HG03064 (cell line): ENCODE data around the gene C11orf42.
"Not testable (repeated sequence)": the region's sequence is repeated elsewhere in the genome, so short reads cannot be mapped to it uniquely, and the experiment has no call there.

Source experiments
- ATAC-seq: cut with Tn5 transposase; IDR thresholded peaks from one replicate; pipeline ENCODE4 v1.9.1; 2021; ENCODE audit warnings: low read depth; ENCODE audit not compliant: unreplicated experiment

C11orf42 gene

DNA sequence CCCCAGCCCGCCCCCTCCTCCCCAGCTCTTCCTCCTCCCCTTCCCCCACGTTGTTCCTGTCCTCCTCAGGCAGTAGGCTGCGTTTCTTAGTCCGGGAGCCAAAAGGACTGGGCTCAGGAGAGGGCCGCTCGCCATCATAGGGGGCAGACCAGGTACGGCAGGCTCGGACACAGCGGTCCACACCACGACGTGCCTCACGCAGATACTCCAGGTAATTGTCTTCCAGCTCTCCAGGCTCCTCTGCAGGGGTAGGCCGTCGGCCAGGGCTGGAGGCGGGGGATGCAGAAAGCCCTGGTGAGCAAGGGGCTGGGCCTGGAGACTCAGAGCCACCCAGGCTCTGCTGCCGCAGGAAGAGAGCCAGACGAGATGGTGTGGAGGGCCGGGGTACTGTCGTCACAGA is 12.4 kb downstream of the C11orf42 start:
- ATAC-seq = no peak

DNA sequence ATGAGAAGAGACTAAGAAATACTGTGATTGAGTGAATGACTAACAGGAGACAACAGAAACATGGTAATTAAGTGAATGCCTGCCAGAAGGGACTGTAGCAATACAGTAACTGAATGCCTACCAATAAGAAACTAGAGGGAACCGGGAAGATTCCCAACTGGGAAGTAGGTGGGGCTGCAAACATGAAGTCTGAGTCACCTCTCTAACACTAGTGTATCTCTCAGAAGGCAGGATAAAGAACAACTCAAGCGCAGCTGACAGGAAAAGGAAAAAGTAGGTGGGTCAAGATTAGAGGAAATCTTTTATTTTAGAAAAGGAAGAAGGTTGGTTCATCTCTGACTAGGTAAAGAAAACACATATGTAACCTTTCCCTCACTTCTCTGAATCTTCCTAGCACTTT is 14.0 kb downstream of the C11orf42 start:
- no peak for ATAC-seq

DNA sequence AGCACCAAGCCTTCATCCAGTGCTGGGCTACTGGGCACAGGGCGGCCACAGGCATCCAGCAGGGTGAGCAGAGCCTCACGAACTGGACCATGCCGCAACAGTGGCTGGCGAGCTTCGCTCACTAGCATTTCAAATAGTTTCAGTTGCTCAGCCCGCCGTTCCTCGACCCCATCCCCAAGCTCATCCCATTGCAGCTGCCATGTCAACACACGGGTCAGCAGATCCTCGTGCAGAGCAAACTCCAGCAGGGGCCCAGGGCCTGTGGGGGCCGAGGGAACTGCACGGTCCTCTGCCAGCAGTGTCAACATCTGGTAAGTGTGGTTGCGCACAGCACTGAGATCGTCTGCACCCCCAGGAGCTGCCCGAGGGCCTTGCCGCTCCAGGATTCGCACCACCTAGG is 18.5 kb downstream of the C11orf42 start:
- ATAC-seq = no peak

DNA sequence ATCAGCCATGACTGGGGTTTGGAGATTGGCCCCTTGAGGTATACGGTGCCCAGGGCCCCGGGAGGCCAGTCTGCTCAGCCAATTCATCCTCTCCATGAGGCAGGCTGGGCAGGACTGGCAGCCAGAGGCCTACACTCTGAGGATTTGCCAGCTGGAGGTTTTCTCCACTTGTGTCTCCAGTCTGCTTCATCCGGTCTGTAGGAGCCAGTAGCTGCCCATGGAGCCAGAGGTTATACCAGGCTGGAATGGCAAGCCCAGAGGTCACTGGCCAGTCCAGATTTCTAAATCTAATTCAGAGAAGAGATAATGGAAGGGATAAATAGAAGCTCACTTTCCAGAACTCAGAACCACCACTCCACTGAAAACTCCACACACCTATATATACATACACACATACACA is 19.1 kb downstream of the C11orf42 start:
- no peak for ATAC-seq

DNA sequence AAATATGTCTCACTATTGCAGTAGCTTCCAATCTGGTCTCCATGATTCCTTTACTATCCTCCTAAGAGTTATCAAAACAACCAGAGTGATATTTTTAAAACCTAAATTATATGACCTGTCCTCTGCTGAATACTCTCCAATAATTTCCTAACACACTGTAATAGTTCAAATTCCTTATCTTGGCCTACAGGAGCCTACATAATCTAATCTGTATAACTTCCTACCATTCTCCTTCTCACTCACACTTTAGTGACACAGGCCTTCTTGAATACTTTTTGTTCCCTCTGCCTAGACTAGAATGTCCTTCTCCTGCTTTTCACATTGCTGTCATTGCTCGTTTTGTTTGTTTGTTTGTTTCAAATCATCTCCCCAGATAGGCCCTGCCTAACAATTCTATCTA is 19.7 kb downstream of the C11orf42 start:
- no peak for ATAC-seq

DNA sequence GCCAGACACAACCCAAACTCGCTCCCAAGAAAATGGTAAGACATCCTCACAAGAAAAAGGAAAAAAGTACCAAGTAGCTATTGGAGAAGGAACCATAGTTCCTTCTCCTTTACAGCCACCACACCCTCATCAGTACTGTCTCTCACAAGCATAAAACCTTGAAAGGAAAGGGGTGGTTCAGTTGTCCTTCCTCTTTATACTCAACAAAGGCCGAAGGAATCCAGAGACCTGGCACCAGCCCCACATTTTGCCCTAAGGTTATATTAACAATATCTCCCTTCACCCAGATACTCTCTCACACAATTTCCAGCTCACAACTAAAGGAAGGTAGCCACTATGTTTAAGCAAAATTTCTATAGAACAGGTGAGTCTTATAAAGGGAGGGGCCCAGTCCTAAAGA is 20.5 kb downstream of the C11orf42 start:
- ATAC-seq = no peak

DNA sequence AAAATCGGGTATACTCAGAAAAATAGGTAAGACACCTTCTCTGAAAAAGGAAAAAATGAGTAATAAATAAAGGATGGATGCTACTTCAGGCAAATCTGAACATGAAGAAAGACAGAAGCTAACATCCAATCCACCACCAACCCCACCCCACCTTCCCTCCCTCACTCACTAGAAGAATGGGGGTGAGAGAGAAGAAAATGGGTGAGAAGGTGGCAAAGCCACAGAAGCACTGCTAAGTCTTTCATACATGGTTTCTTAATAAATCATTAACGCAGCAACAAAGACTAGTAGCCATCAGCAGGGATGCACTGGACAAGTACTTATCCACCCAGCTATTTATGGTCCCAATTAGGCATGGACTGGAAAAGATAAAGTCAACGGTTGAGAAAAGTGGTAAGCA is 23.2 kb downstream of the C11orf42 start:
- ATAC-seq = no peak

DNA sequence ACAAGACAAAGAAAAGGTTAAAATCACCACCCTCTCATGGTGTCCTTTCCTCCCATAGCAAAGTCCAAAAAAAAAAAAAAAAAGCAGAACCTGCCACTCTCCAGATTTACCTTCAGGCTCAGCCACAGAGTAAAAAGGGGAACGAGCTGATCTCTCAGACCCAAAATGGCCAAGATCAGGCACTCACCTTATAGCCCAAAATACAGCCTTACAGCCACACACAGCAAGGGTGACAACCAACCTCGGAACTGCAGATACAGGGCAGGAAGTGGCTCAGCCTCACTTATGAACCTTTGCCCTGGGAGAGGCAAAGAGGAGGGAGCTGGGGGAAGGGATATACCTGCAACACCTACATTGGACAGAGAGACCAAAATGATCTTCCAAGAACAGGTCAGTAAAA is 24.6 kb downstream of the C11orf42 start:
- no peak for ATAC-seq

DNA sequence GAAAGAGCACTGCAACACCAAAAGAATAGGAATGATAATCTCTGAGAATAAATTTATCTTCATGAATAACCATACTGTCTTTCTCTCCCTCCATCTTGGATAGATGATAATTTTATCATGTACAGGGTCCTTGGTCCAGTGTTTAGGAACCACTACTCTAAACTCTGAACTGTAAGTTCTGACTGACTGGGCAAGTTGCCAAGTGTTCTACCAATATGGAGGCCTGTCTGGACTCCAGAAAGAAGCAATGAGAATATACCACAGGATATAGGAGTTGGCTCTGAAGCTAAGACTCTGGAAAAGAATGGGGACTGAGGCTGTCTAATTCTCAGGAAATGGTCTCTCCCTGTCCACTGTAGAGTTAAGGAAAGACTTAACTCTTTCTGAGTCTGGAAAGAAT is 27.5 kb downstream of the C11orf42 start:
- ATAC-seq = no peak

DNA sequence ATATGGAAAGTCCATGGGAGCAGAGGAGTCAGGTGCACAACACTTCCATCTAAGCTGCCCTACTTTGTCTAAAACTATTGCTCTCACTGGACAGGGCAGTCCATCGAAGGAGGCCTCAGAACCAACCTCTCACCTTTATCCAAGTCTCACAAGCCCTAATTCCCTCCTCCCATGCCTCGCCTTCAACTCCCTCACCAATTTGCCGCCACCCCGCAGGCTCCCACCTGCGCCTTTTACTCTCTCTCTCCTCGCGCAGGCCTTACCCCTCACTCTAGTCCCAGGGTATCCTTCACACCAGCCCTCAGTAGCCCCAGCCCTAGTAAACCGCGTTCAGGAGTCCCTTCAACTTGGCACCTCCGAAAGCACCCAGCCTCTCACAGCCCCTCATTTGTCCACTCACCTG is 28.6 kb downstream of the C11orf42 start:
- peak; percentile 0 for ATAC-seq

DNA sequence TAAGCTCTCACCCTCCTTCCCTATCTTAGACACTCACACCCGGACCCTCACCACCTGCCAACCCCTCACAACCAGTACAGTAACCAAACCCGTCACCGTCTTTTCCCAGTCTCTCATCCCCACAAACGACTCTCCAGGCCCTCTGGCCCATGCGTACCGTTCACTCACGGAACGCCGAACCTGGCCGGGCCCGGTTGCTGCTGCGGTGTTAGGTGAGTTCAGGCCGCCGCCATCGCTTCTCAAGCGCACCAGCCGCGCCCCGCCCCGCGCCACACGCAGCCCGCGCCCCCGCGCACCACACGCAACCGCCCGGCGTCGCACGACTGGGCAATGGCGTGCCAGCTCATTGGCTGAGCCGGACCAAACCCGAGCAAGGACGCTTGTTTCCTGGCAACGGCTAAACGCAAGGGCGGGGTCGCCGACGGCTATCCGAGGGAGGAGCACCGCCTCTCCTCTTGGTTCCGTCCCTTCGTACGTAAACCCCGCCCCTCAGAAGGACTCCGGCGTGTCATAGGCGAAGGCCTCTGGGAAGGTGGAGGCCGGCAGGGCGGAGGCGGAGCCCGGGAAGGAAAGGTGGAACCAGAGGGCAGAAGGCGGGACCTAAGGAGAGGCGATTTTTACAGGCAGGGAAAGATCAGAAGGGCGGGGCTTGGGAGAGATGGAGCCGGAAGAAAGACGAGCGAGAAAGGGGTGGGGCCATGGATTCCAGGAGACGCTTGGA is 29.2 kb downstream of the C11orf42 start, which contains the start of gene FHIP1B:
Gene FHIP1B, minus strand, starts transcription at position 250 of the 721 bp plus-strand sequence. CDS start 10,120 bp downstream, outside the sequence.
- ATAC-seq = peak; percentile 97

DNA sequence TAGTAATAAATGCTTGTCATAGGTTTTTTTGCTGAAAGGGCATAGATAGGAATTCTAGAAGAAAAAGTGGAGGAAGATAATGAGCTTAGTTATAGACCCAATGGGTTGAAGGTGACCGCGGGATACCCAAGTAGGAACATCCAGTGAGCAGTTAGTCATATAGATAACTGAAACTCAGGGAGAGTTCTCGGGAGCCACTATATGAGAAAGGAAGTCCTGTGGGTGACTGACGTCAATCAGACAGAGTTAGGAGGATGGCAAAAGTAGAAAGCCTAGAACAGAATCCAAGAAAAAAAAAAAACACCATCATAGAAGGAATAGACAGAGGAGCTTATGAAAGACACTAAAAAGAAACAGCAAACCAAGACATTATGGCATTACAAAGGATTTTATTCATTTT is 31.9 kb downstream of the C11orf42 start:
- ATAC-seq = no peak

DNA sequence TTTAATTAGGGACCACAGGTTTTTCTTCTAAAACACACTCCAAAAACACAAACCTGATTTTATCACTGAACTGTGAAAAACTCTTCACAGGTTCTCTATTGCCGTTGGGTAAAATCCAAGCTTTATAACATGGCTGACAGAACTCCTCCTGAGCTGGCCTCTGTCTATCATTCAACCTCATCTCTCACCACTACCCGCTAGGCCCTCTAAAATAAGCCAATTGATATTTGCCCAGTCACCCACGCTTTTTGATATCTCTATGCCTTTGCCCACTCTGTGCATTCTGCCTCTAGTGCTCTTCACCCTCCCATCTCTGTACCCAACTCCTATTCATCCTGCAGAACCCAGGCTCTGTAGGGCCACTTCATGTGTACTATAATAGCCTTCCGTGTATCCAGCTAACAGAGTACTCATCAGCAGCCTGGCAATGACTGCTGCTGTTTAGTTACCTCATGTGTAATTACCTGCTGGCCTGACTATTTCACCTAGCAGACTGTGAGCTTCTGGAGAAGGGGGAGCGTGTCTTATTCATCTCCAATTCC is 32.5 kb downstream of the C11orf42 start:
- no peak for ATAC-seq

DNA sequence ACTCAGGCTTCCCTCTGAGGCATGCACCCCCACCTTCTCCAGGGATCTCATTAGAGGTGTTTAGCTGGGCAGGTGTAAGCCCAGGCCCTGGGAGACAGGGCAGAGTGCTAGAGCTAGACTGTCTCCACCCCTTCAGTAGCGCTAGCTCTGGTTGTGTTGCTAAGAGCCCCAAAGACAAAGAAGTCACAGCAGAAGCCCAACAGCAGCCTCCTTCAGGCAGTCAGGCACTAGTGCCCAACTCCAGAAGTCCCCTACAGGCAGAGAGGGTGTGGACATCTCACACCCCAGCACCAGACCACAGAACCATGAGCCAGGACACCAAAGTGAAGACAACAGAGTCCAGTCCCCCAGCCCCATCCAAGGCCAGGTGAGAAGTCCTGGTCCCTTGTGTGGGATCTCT is 33.5 kb downstream of the C11orf42 start, which contains the start of gene CNGA4:
Gene CNGA4, plus strand, starts transcription at position 188 of the 400 bp plus-strand sequence. Its CDS starts 118 bp downstream, at position 306.
- ATAC-seq = no peak

DNA sequence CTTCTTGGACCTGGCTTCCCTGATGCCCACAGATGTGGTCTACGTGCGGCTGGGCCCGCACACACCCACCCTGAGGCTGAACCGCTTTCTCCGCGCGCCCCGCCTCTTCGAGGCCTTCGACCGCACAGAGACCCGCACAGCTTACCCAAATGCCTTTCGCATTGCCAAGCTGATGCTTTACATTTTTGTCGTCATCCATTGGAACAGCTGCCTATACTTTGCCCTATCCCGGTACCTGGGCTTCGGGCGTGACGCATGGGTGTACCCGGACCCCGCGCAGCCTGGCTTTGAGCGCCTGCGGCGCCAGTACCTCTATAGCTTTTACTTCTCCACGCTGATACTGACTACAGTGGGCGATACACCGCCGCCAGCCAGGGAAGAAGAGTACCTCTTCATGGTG is 34.8 kb downstream of the C11orf42 start:
- no peak for ATAC-seq

DNA sequence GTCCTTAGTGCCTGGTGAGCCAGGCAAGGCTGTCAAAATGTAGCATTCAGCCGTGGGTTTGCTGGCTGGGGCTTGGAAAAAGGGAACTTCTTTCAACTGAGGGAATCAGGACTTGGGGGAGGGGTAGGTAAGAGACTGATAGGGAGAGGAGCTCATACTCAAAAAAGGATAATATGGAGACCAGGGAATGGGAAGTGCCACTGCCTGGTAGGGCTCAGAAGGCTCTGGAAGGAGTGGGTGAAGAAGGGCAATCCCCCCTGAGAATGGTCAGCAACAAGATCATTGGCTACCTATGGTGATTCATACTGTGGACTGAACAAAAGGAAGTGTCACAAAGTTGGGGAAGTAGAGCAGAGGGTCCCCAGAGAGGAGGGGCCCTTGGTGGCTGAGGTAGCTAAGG is 35.4 kb downstream of the C11orf42 start:
- no peak for ATAC-seq

DNA sequence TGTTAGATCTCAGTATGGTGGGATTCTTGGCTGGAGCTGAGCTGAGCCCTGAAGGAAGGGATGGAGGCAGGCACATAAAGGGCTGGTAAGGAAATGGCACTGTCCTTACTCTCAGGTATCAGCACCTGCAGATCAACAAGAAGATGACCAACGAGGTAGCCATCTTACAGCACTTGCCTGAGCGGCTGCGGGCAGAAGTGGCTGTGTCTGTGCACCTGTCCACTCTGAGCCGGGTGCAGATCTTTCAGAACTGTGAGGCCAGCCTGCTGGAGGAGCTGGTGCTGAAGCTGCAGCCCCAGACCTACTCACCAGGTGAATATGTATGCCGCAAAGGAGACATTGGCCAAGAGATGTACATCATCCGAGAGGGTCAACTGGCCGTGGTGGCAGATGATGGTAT is 36.0 kb downstream of the C11orf42 start:
- ATAC-seq = no peak

DNA sequence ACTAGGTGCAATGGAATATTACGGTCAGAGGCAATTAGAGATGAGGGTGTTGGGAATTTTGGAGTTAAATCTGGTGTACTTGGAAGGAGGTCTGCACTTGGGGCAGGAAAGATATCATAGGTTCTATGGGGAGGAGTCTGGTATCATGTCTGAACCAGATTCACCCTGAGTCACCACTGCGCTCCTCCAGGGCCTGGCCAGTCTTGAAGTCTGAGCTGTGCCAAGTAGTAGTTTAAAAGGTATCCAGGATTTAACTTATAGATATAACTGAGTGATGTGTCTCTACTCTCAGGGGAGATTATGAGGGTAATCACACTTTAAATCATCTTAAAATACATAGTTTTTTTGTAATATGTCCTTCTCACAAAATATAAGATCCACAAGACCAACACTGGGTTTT is 40.2 kb downstream of the C11orf42 start:
- ATAC-seq = no peak

DNA sequence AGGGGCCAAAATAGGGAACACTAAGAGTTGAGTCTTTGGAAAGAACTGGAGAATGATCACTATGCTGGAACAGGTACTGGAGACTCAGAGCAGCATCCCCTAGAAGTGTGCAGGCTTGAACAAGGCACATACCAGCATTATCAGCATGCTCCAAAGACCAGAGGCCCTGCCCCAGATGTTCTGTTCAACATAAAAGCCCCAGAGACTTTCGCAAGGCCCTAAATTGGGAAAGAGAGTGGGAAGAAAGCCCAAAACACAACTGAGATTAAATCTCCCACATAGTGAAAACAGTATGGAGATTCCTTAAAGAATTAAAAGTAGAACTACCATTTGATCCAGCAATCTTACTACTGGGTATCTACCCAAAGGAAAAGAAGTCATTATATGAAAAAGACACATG is 42.9 kb downstream of the C11orf42 start:
- ATAC-seq = no peak

DNA sequence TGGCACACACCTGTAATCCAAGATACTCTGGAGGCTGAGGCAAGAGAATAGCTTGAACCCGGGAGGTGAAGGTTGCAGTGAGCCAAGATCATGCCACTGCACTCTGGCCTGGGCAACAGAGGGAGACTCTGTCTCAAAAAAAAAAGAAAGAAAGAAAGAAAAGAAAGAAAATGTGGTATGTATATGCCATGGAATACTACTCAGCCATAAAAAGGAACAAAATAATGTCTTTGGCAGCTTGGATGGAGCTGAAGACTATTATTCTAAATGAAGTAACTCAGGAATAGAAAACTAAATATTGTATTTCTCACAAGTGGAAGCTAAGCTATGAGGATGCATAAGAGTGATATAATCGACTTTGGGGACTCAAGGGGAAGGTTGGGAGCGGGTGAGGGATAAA is 43.5 kb downstream of the C11orf42 start:
- ATAC-seq = not testable (repeated sequence)

DNA sequence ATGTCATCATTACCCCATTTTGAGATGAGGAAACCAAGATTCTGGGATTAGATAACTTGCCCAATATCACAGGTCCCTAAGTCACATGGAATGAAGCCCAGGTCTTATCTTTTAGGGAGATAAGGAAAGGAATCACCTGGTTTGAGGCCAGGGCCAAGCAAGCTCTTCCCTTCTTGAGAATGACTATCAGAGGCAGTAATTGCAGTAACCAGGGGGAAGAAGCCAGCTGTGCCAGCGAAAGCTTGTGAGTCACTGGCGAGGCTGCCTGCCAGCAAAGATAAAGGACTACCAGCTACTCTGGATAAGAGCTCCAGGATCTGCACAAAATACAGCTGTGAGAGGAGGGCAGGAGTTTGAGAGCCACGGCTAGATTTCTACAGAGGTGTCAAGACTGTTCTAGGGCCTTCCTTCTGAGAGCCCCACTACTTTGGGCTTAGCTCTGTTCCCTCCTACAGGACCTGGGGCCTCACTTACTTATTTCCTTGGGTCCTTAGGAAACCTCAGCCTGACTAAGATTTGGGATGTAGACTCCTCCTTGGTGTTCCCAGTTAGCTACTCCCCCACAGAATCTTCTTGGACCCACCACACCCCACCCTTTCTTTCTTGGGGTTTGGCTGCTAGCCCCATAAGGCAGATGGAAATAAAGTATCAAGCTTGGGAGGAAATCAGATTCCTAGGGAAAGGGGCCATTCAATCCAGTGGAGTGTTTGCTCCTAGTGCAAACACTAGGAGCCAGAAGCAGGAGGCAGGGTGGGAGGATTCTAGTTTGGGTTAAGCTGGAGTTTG is 44.6 kb downstream of the C11orf42 start:
- ATAC-seq = no peak
